Lower lobe of right lung (tissue), 2 donors: ENCODE measurements around the gene EHMT1. TPM values are rescaled to one million over a fixed set of nuclear protein-coding genes. Genes with fewer than 3 reads are reported as not detected.

Experiments used
- ATAC-seq, 2 donors: fragments of 200-7000 bp; cut with Tn5 transposase; one replicate each; pipeline ENCODE4 v1.9.1; 2020 to 2022; ENCODE audit warnings: mild to moderate bottlenecking in 2 of 2, moderate library complexity in 2 of 2
- DNase-seq: peaks from one replicate; pipeline ENCODE4 v3.0.0-alpha.2; 2020
- H3K27ac ChIP-seq: fragments of 200-600 bp; one replicate; pipeline ENCODE4 v1.8.0; 2022
- H3K27me3 ChIP-seq: fragments of 200-600 bp; one replicate; pipeline ENCODE4 v1.8.0; 2022; ENCODE audit warnings: low read depth
- H3K36me3 ChIP-seq: fragments of 200-600 bp; one replicate; pipeline ENCODE4 v1.8.0; 2022; ENCODE audit warnings: mild to moderate bottlenecking
- H3K4me1 ChIP-seq: fragments of 200-600 bp; one replicate; pipeline ENCODE4 v1.8.0; 2022
- H3K4me3 ChIP-seq: fragments of 200-600 bp; one replicate; pipeline ENCODE4 v1.8.0; 2022; ENCODE audit warnings: mild to moderate bottlenecking
- H3K9me3 ChIP-seq: fragments of 200-600 bp; one replicate; pipeline ENCODE4 v1.8.0; 2022
- intact Hi-C: fragments of 100-400 bp; cut with DNase I; formaldehyde crosslinking; loops from one replicate; pipeline ENCODE4 v1.11.0; 2022
- total RNA-seq: library from RNA; stranded (reverse); fragmentation: NEBNext Ultra II Directional; extraction: Animal tissue kit (Norgen Biotek cat#: 25700); gene quantifications from one replicate; pipeline ENCODE4 v1.2.1, GENCODE V29; 2021
- TF ChIP-seq, protein P1 (sequence below): fragments of 200-600 bp; IDR thresholded peaks from one replicate; pipeline ENCODE4 v1.8.0; 2022; ENCODE audit warnings: antibody characterized with exemption, mild to moderate bottlenecking
- donor health status: DM: no; HTN: yes; CAD: no; lungs with severe emphysema.

Gene EHMT1
- total RNA-seq, 1 donor from 2014 or later, result 73.5 TPM

- Histone ChIP-seq H3K9me3 (no peaks in the 10 kb centered on the region), H3K27ac (no peak overlapping the region), H3K36me3 (peaks cover 71% of the 10 kb centered on the region), H3K4me1 (no peaks in the 10 kb centered on the region), H3K4me3 (no peak overlapping the region), H3K27me3 (no peaks in the 10 kb centered on the region)
- DNase-seq, result no peak
- TF ChIP-seq, protein P1, sequence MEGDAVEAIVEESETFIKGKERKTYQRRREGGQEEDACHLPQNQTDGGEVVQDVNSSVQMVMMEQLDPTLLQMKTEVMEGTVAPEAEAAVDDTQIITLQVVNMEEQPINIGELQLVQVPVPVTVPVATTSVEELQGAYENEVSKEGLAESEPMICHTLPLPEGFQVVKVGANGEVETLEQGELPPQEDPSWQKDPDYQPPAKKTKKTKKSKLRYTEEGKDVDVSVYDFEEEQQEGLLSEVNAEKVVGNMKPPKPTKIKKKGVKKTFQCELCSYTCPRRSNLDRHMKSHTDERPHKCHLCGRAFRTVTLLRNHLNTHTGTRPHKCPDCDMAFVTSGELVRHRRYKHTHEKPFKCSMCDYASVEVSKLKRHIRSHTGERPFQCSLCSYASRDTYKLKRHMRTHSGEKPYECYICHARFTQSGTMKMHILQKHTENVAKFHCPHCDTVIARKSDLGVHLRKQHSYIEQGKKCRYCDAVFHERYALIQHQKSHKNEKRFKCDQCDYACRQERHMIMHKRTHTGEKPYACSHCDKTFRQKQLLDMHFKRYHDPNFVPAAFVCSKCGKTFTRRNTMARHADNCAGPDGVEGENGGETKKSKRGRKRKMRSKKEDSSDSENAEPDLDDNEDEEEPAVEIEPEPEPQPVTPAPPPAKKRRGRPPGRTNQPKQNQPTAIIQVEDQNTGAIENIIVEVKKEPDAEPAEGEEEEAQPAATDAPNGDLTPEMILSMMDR, result no peak
- ATAC-seq, result peak in 1 of 2 donors; percentile 14
- intact Hi-C loops, result no loop called here
Observed at GRCh38 chr9:137772281-137772873, 153.6 kb downstream of the EHMT1 start.

GRCh38 chr9:137774775-137775386 is 156.1 kb downstream of the EHMT1 start:
- H3K27ac ChIP-seq, result no peak overlapping the region
- H3K36me3 ChIP-seq, result peaks cover 88% of the 10 kb centered on the region
- no peak overlapping the region for H3K4me3 ChIP-seq
- intact Hi-C loops, result no loop called here
- TF ChIP-seq, protein P1, result no peak
- H3K27me3 ChIP-seq, result no peaks in the 10 kb centered on the region
- ATAC-seq (no peak), DNase-seq (no peak)
- no peaks in the 10 kb centered on the region for H3K4me1 ChIP-seq
- H3K9me3 ChIP-seq, result no peaks in the 10 kb centered on the region

DNA sequence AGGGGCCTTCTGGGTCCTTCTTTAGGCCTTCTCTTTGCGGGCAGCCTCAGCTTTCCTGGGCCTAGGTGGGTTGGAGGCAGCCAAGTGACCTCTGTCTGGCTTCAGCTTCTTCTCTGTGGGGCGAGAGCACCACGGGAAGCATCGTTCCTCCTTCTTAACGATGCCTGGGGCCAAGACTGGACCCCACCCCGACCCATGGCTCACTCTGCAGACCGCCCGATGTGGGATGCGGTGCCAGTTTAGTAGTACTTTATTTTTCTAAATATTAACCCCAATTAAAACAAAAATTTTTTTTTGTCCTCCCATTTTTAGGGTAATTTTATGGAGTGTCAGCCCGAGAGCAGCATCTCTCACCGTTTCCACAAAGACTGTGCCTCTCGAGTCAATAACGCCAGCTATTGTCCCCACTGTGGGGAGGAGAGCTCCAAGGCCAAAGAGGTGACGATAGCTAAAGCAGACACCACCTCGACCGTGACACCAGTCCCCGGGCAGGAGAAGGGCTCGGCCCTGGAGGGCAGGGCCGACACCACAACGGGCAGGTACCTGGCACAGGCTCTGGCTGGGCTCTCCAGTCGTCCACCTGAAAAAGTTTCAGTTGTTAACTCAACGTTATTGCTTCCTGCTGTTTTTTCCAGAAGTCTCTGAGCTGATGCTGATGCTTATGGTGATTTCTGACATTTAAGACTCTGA is 157.6 kb downstream of the EHMT1 start:
- no peaks in the 10 kb centered on the region for H3K9me3 ChIP-seq
- no peak for DNase-seq

GRCh38 chr9:137777761-137778160 is 159.0 kb downstream of the EHMT1 start:
- Histone ChIP-seq H3K27ac (no peak overlapping the region), H3K4me3 (no peak overlapping the region), H3K4me1 (no peaks in the 10 kb centered on the region), H3K27me3 (no peaks in the 10 kb centered on the region), H3K9me3 (no peaks in the 10 kb centered on the region), H3K36me3 (peaks cover 83% of the 10 kb centered on the region)
- DNase-seq (no peak), ATAC-seq (no peak)
- TF ChIP-seq, protein P1, result no peak
- intact Hi-C loops, result no loop called here

More for the DNA sequence above, 157.6 kb downstream of the EHMT1 start:
- Histone ChIP-seq H3K27ac (no peak overlapping the region), H3K4me3 (no peak overlapping the region), H3K36me3 (peaks cover 79% of the 10 kb centered on the region), H3K4me1 (no peaks in the 10 kb centered on the region), H3K27me3 (no peaks in the 10 kb centered on the region)
- intact Hi-C loops, result no loop called here
- TF ChIP-seq, protein P1, result no peak
- ATAC-seq, result no peak

DNA sequence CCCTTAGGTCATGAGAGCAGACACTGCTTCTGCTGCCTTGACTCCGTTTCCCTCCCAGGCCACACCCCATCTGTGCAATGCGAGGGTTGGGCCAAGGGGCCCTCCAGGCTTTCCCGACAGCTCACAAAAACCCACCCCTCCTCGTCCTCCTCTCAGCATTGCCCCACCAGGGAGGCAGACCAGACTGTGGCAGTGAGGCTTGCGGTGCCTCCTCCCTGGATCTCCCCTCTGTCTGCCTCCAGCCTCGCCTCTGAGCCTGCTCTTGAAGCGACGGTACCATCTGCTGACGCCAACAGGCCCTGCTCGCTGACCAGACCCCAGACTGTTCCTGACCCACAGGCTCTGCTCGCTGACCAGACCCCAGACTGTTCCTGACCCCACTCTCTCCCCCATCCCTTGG is 159.5 kb downstream of the EHMT1 start:
- no peak overlapping the region for H3K27ac ChIP-seq
- DNase-seq, result no peak
- ATAC-seq, result no peak
- H3K9me3 ChIP-seq, result no peaks in the 10 kb centered on the region
- no peak overlapping the region for H3K4me3 ChIP-seq
- no peaks in the 10 kb centered on the region for H3K27me3 ChIP-seq
- intact Hi-C loops, result no loop called here
- TF ChIP-seq, protein P1, result no peak
- H3K36me3 ChIP-seq, result peaks cover 83% of the 10 kb centered on the region
- no peaks in the 10 kb centered on the region for H3K4me1 ChIP-seq
